ENCODE data around the gene POGZ. TPM values are rescaled to one million over a fixed set of nuclear protein-coding genes. Genes with fewer than 3 reads are reported as not detected.
"Not testable (repeated sequence)": the region's sequence is repeated elsewhere in the genome, so short reads cannot be mapped to it uniquely, and the experiment has no call there.

POGZ gene
- total RNA-seq, 3 donors from 2014 or later = 37.0 to 72.6 (median 60.3) TPM

DNA sequence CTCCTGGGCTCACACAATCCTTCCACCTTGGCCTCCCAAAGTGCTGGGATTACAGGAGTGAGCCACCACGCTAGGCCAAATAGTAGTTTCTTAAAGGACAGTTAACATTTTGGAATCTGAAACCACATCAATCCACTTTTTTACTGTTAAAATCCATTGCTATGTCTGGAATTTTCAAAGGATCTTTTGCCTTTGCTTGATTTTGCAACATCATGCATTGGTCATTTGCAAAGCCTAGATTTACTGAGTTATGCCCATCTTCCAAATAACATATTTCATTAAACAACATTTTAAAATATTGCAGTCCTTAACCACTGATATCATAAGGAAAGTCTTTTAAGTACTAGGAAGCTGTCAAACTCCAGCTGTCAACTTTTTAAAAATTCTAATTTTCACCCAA, 3.3 kb downstream of the POGZ start:
- peaks cover 0 to 7% of the 10 kb centered on the region in 2 donors for H3K4me1 ChIP-seq
- no peak overlapping the region for H3K4me3 ChIP-seq
- TF ChIP-seq POLR2AphosphoS5 (IDR thresholded peaks at IDR 0.05) (no peak), POLR2A (IDR thresholded peaks at IDR 0.05) (no peak), CTCF (IDR thresholded peaks at IDR 0.05) (no peak)
- H3K27ac ChIP-seq = no peak overlapping the region
- no peaks in the 10 kb centered on the region for H3K27me3 ChIP-seq
- H3K9me3 ChIP-seq = no peaks in the 10 kb centered on the region
- no peak for DNase-seq (ENCODE audit: low spot score in 2 of 2)
- H3K36me3 ChIP-seq = no peaks in the 10 kb centered on the region
- intact Hi-C loops (cut with DNase I; ENCODE audit: low total_unique reads) = loop anchor here (2.0 kb wide), 1 partner anchor 31 kb away; no protein-coding TSS in a partner anchor

DNA sequence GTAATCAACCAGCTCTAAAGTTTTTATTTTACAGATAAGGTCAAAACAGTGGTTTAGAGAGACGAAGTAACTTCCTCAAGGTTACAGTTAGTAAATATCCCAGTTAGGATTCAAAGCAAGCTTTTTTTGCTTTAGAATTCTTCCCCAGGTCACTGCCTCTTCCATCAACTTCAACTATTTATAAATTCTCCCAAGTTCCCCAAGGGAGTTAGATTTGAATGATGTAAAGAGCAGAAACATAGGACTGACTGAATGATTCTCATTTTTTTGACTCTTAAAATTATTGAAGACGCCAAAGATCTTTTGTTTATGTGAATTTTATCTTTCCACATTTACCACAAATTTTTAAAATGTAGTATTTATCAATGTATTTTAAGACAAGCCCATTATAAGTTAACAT, 4.1 kb downstream of the POGZ start:
- Histone ChIP-seq H3K4me3 (no peak overlapping the region), H3K36me3 (no peaks in the 10 kb centered on the region), H3K9me3 (no peaks in the 10 kb centered on the region), H3K27ac (no peak overlapping the region), H3K27me3 (no peaks in the 10 kb centered on the region), H3K4me1 (peaks cover 0 to 7% of the 10 kb centered on the region in 2 donors)
- intact Hi-C loops (cut with DNase I; ENCODE audit: low total_unique reads) = loop anchor here (2.0 kb wide), 1 partner anchor 30 kb away; no protein-coding TSS in a partner anchor
- no peak for DNase-seq (ENCODE audit: low spot score in 2 of 2)
- TF ChIP-seq POLR2A (IDR thresholded peaks at IDR 0.05) (no peak), CTCF (IDR thresholded peaks at IDR 0.05) (no peak), POLR2AphosphoS5 (IDR thresholded peaks at IDR 0.05) (no peak)

- Histone ChIP-seq H3K4me1 (no peaks in the 10 kb centered on the region), H3K4me3 (no peak overlapping the region), H3K27me3 (no peaks in the 10 kb centered on the region), H3K27ac (no peak overlapping the region), H3K9me3 (no peaks in the 10 kb centered on the region), H3K36me3 (no peaks in the 10 kb centered on the region)
- intact Hi-C loops (cut with DNase I; ENCODE audit: low total_unique reads) = no loop called here
- DNase-seq (ENCODE audit: low spot score in 2 of 2) = no peak
- TF ChIP-seq CTCF (IDR thresholded peaks at IDR 0.05) = no peak
- TF ChIP-seq POLR2A (IDR thresholded peaks at IDR 0.05) = no peak
- TF ChIP-seq POLR2AphosphoS5 (IDR thresholded peaks at IDR 0.05) = no peak
These were observed 11.6 kb downstream of the POGZ start for GRCh38 chr1:151447696-151448095.

GRCh38 chr1:151444783-151445177, 14.5 kb downstream of the POGZ start:
- Histone ChIP-seq H3K36me3 (no peaks in the 10 kb centered on the region), H3K27me3 (no peaks in the 10 kb centered on the region), H3K4me1 (no peaks in the 10 kb centered on the region), H3K27ac (peak overlapping the region in 1 of 2 donors; percentile 16), H3K4me3 (no peak overlapping the region), H3K9me3 (no peaks in the 10 kb centered on the region)
- TF ChIP-seq POLR2A (IDR thresholded peaks at IDR 0.05) (no peak), CTCF (IDR thresholded peaks at IDR 0.05) (no peak), POLR2AphosphoS5 (IDR thresholded peaks at IDR 0.05) (no peak)
- intact Hi-C loops (cut with DNase I; ENCODE audit: low total_unique reads) = no loop called here
- no peak for DNase-seq (ENCODE audit: low spot score in 2 of 2)

DNA sequence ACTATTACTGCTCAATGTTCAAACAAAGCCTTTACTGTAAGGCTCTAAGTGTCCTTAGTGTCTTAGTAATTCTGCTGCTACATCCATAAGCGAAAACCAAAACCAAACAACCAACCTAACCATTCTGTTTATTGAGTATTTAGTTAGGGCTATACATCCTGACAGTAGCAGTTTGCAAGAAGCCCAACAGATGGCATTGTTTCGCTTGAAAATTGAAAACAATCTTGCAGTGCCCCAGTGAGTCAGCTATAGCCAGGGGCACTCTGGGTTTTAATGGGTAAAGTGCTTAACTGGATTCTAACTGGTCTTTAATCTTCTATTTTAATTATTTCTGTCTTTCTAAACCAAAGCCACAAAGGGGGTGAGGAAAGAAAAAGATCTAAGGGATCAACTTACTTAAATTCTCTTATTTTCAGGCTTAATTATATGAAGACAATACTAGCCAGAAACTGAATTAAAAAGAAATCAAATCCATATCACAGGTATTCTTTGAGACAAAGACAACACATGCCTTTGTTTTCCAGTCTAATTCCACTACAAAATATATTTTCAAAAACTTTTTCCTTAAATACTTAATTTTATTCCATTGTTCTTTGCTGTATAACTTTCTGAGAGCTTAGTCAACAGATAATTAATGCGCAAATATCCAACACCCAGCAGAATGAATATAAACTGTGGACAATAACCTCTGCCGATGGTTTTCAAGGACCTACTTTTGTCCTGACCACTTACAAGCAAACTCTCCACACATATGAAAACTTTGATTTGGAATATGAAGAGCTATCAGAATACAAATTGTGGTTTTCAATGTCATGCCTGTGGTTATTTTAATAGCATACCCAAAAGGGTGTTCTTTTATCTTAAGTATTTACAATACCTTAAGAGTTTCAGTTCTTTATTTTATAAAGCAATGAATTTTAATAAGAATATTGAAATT, 15.2 kb downstream of the POGZ start:
- peak in 1 of 2 donors; percentile 62 for DNase-seq (ENCODE audit: low spot score in 2 of 2)
- Histone ChIP-seq H3K9me3 (no peaks in the 10 kb centered on the region), H3K4me3 (no peak overlapping the region), H3K4me1 (no peaks in the 10 kb centered on the region), H3K27ac (peak overlapping the region in 1 of 2 donors; percentile 6), H3K27me3 (no peaks in the 10 kb centered on the region), H3K36me3 (no peaks in the 10 kb centered on the region)
- intact Hi-C loops (cut with DNase I; ENCODE audit: low total_unique reads) = no loop called here
- TF ChIP-seq POLR2A (IDR thresholded peaks at IDR 0.05) = no peak
- peak in 1 of 3 donors; percentile 25 for TF ChIP-seq POLR2AphosphoS5 (IDR thresholded peaks at IDR 0.05)
- peak; percentile 38 to 76 (median 66) for TF ChIP-seq CTCF (IDR thresholded peaks at IDR 0.05)

- H3K9me3 ChIP-seq; H3K4me1 ChIP-seq; DNase-seq (ENCODE audit: low spot score in 2 of 2); intact Hi-C loops (cut with DNase I; ENCODE audit: low total_unique reads); H3K27me3 ChIP-seq; H3K4me3 ChIP-seq; H3K36me3 ChIP-seq; H3K27ac ChIP-seq: not testable (repeated sequence)
These were observed 21.9 kb downstream of the POGZ start for GRCh38 chr1:151437396-151437795.
